Activated CD4-positive, CD25-positive, alpha-beta regulatory T cell treated with anti-CD3 and anti-CD28 coated beads, Interleukin-2, amount 50 U/mL, for 72 hours (primary cell): ENCODE data around the gene PHACTR1.

Source experiments
- DNase-seq: peaks from one replicate; pipeline ENCODE4 v3.0.0; 2021

The PHACTR1 gene

GRCh38 chr6:12851123-12851695 lies 134.6 kb downstream of the PHACTR1 start:
- no peak for DNase-seq

GRCh38 chr6:12861603-12862002 lies 145.0 kb downstream of the PHACTR1 start:
- DNase-seq: no peak

DNA sequence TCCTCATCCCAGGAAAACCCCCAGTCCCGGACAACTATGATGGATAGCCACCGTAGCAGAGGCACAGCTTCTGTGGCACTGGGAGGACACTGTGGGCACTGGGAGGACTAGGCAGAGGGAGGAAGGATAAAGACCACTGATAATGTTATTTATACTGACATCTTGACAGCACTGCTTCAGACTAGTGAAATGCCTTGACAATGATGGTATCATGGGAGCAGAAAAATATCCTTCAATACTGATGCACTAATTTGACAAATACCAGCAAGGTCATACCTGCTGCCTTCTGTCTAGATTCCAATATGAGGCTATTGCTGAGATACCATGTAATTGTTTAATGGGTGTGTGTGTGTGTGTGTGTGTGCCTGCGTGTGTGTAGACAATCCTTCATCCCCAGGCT lies 148.6 kb downstream of the PHACTR1 start:
- DNase-seq: no peak

DNA sequence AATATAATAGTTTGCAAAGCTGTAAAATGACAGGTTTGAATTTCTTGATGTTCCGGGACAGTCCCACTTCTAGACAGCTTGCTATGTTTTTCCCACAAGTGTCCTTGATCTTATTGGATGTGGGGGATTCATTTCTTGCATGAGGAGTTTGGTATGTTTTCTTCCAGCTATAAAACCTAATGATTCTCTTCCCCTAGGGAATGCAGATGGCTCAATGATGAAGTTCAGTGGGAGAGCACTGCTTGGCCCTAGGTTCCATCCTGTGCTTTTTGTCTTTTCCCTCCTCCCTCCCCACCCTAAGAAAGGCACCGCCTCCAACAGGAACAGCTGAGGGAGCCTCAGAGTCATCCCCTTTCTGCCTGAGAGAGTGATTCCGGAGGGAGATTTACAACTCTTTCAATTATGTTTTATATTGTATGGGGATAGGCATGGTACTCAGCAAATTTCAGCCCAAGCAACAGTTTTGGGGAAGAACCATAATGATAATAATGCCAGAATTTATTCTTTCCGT lies 149.2 kb downstream of the PHACTR1 start:
- DNase-seq: no peak

GRCh38 chr6:12866422-12867029 lies 150.0 kb downstream of the PHACTR1 start:
- DNase-seq: no peak

GRCh38 chr6:12869816-12870432 lies 153.4 kb downstream of the PHACTR1 start:
- no peak for DNase-seq

GRCh38 chr6:12873691-12874090 lies 157.1 kb downstream of the PHACTR1 start:
- DNase-seq: no peak

GRCh38 chr6:12875051-12875450 lies 158.5 kb downstream of the PHACTR1 start:
- no peak for DNase-seq

GRCh38 chr6:12878741-12879140 lies 162.2 kb downstream of the PHACTR1 start:
- no peak for DNase-seq

- no peak for DNase-seq
These were observed 166.3 kb downstream of the PHACTR1 start for GRCh38 chr6:12882761-12883290.

GRCh38 chr6:12884983-12885382 lies 168.4 kb downstream of the PHACTR1 start:
- DNase-seq: no peak

GRCh38 chr6:12886961-12887775 lies 170.6 kb downstream of the PHACTR1 start:
- no peak for DNase-seq

- DNase-seq: peak; percentile 38
These were observed 173.7 kb downstream of the PHACTR1 start for GRCh38 chr6:12890171-12890790.

- DNase-seq: no peak
These were observed 175.0 kb downstream of the PHACTR1 start for GRCh38 chr6:12891595-12891994.

DNA sequence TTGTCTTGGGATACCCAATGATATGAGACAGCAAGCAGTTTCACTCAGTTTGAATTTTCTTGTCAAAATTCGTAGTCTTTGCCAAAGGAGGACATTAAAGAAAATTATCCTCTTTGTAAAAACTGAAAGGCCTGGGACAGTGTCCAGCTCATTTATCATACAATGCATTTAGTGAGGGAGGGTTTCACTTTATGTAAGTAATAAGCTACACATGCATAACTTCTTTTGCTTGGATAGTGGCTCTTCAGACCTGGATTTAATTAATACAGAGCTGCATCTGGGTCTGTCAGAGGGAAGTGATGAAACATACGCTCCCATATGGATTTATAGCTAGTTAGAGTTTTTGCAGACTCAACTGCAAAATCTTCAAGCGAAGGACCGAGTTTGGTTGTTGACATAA lies 175.6 kb downstream of the PHACTR1 start:
- no peak for DNase-seq

DNA sequence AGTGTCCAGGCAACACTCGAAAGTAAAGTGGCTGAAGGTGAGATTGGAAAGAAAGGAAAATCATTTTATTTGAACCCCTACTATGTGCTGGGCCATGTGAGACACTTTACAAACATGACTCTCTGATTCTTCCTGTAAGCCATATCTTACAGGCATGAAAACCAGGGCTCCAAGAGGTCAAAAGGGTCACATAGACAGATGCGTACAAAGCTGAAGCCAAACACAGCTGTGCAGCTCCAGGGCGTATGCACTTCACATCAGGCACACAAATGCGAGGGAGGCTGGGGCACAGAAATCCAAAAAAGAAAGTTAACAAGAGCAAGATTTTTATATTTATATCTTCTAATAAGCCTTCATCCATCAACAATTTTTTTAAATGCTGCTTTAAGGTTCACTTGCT lies 176.5 kb downstream of the PHACTR1 start:
- no peak for DNase-seq

- no peak for DNase-seq
These were observed 179.2 kb downstream of the PHACTR1 start for GRCh38 chr6:12895721-12896120.

- DNase-seq: no peak
These were observed 179.7 kb downstream of the PHACTR1 start for GRCh38 chr6:12896208-12896733.

GRCh38 chr6:12898603-12899002 lies 182.0 kb downstream of the PHACTR1 start:
- no peak for DNase-seq

DNA sequence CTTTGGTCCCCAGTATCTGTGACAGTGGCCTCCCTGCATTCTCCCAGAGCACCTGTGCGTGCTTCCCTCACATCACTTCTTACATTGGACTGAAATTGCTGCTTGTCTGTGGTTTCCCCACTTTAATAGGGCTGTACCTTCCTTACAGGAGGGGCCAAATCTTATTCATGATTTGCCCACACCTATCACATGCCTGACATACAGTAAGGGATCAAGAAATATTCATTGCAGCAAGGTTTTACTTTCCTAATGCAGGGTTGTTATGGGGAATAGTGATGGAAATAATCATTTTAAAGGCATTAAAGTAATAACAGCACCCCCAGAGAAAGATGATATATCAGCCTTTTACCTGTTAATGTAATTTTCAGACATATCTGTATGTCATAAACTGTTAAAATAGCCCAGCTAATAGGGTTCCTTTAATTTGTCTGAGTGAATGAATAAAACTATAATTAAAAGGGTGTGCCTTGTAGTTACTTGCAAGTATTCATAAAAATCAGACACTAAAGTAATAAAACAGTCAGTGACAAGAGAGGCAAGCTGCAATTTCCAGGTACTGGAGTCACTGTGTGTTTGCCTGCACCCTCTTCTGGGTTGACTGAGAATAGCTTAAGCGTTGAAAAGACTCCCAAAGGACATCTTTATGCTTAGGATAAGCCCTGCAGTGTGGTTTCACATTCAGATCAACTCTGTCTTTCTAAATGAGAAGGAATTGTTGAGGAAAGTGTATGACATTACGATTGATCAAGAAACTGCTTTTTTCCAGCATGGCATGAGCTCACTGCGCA lies 182.7 kb downstream of the PHACTR1 start:
- DNase-seq: no peak

DNA sequence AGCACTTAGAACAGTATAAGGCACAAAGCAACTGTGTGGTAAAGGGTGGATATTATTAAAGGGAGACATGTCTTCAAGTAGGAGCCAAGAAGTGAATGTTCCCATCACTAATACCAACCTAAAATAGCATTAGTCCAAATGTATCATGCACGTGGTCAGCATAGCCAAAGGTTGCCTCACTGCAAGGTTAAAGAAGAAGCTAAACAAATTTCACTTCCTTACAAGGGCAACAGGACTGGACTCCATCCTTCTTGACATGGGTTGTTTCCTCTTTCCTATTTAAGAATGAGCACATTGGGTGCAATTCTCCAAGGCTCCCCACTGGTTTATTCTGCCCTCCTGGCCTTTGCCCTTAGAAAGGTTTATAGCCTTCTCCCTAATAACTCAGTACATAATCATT lies 186.7 kb downstream of the PHACTR1 start:
- no peak for DNase-seq

DNA sequence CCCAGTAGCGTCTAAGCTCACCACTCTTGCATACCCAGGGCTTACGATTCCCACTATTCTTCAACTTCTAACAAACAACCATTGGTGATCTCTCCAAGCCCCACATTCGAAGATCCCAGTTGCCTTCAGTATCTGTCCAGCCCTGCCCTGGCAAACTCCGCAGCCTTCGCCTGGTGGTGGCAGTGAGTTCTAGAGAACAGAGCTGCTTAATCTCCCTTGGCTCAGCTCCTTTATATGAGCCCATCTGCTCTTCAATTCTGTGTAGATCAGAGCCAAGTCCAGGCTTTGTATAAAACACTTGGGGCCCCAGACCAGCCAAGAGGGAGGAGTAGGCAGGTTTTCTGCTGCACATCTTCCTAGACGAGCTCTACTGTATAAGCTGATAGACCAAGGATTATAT lies 193.3 kb downstream of the PHACTR1 start:
- DNase-seq: no peak
